HepG2 (cell line): ENCODE data around the gene CDK6. TPM values are rescaled to one million over a fixed set of nuclear protein-coding genes. Genes with fewer than 3 reads are reported as not detected.

ENCODE experiments used
- ATAC-seq: fragments of 200-7000 bp; cut with Tn5 transposase; 3 replicates; pipeline ENCODE4 v1.9.1; 2020; ENCODE audit warnings: mild to moderate bottlenecking, moderate library complexity
- BruUV-seq: library from RNA; stranded (reverse); fragments of 400-500 nt; replicated peaks from 2 replicates; lab custom pipeline; 2021; lab: Mats Ljungman, UMichigan
- CTCF ChIA-PET: fragments of 300-600 bp; formaldehyde crosslinking; extraction: SDS; loops from one replicate; lab custom pipeline; 2021; ENCODE audit warnings: low total read pairs, inconsistent platforms, low intra/inter-chr PET ratio; lab: Yijun Ruan, JAX
- POLR2A ChIA-PET: fragments of 350-600 bp; sonication (Branson Sonifier 250); formaldehyde crosslinking; loops from one replicate; lab custom pipeline; 2020; ENCODE audit warnings: antibody characterized with exemption, inconsistent platforms; lab: Yijun Ruan, JAX
- DNase-seq: peaks from one replicate; pipeline ENCODE4 v3.0.0-alpha.2; 2015; ENCODE audit warnings: low spot score
- FAIRE-seq: peaks from 3 replicates; lab custom pipeline; 2011; peaks lifted over from hg19 to GRCh38; lab: Jason Lieb, UNC
- H2AFZ ChIP-seq: one replicate; pipeline ENCODE4 v1.6.1; 2011; ENCODE audit warnings: low read length, inconsistent platforms
- H3K27ac ChIP-seq: fragments of 300-600 bp; 3 replicates; pipeline ENCODE4 v1.8.0; 2011; ENCODE audit warnings: mixed run types, mild to moderate bottlenecking, mixed read lengths, low read length, inconsistent platforms; ENCODE audit not compliant: insufficient read depth; ENCODE audit errors: extremely low read length
- H3K27me3 ChIP-seq, 2 experiments: fragments of 200-600 bp in 1 of 2; 2 replicates in 1 of 2; 3 replicates in 1 of 2; pipeline versions ENCODE4 v1.6.0 to v1.8.0; 2011; ENCODE audit warnings: low read length in 2 of 2, mild to moderate bottlenecking in 2 of 2, moderate library complexity in 2 of 2, inconsistent platforms in 1 of 2; ENCODE audit not compliant: insufficient read depth in 2 of 2, control insufficient read depth in 1 of 2
- H3K36me3 ChIP-seq, 2 experiments: fragments of 200-600 bp in 1 of 2; replicated peaks in 1 of 2; 2 replicates in 1 of 2; 3 replicates in 1 of 2; pipeline versions ENCODE4 v1.5.1 to v1.8.0; 2011; ENCODE audit warnings: low read length in 2 of 2, inconsistent platforms in 1 of 2; ENCODE audit not compliant: insufficient read depth in 2 of 2, control insufficient read depth in 1 of 2
- H3K4me1 ChIP-seq: 2 replicates; pipeline ENCODE4 v1.5.1; 2012; ENCODE audit warnings: low read length, inconsistent platforms; ENCODE audit not compliant: insufficient read depth
- H3K4me2 ChIP-seq: 2 replicates; pipeline ENCODE4 v1.6.0; 2011; ENCODE audit warnings: low read depth, low read length, inconsistent platforms
- H3K4me3 ChIP-seq, 3 experiments: fragments of 200-600 bp in 1 of 3; sonication (generic), shearing (Covaris generic) in 1 of 3; replicated peaks in 1 of 3; 2 replicates each; pipeline ENCODE4 v1.5.1; 2011 to 2016; ENCODE audit warnings: low read length in 3 of 3, inconsistent platforms in 2 of 3, low read depth in 2 of 3, mild to moderate bottlenecking in 2 of 3, control low read depth in 1 of 3, mixed read lengths in 1 of 3; ENCODE audit not compliant: insufficient read depth in 1 of 3
- H3K79me2 ChIP-seq: one replicate; pipeline ENCODE4 v1.6.1; 2011; ENCODE audit warnings: low read length, inconsistent platforms; ENCODE audit not compliant: insufficient read depth
- H3K9ac ChIP-seq: 2 replicates; pipeline ENCODE4 v1.6.0; 2011; ENCODE audit warnings: mild to moderate bottlenecking, low read depth, low read length, inconsistent platforms; ENCODE audit not compliant: insufficient read depth
- H3K9me3 ChIP-seq: 2 replicates; pipeline ENCODE4 v1.5.1; 2012; ENCODE audit warnings: mild to moderate bottlenecking, low read length
- H4K20me1 ChIP-seq: 2 replicates; pipeline ENCODE4 v1.6.0; 2011; ENCODE audit warnings: inconsistent platforms, mild to moderate bottlenecking, low read length, moderate library complexity; ENCODE audit not compliant: insufficient read depth
- FOXC1 ChIP-seq: sonication (generic); formaldehyde crosslinking; IDR thresholded peaks from 2 replicates; pipeline ENCODE4 v1.8.0; 2022; ENCODE audit warnings: mild to moderate bottlenecking, missing genetic modification reagents, borderline replicate concordance
- GABPA ChIP-seq, 2 experiments: IDR thresholded peaks; 2 replicates each; pipeline ENCODE4 v1.6.1; 2011 to 2016; ENCODE audit warnings: low read depth in 2 of 2, low read length in 1 of 2, missing biosample characterization in 1 of 2, missing genetic modification characterization in 1 of 2
- KDM5A ChIP-seq: fragments of 200-600 bp; sonication (generic); IDR thresholded peaks from 2 replicates; pipeline ENCODE4 v1.7.0; 2018; ENCODE audit warnings: antibody characterized with exemption, mild to moderate bottlenecking, low read length, borderline replicate concordance
- MED1 ChIP-seq: sonication (generic); formaldehyde crosslinking; IDR thresholded peaks from 2 replicates; pipeline ENCODE4 v1.4.0; 2020; ENCODE audit warnings: missing genetic modification reagents
- NFATC3 ChIP-seq: sonication (generic); formaldehyde crosslinking; IDR thresholded peaks from 2 replicates; pipeline ENCODE4 v1.5.1; 2020; ENCODE audit warnings: mild to moderate bottlenecking, missing genetic modification reagents
- PHF21A ChIP-seq: sonication (generic); formaldehyde crosslinking; IDR thresholded peaks from 2 replicates; pipeline ENCODE4 v1.5.0; 2020; ENCODE audit warnings: mild to moderate bottlenecking, missing genetic modification reagents
- PHF5A ChIP-seq: IDR thresholded peaks from one replicate; pipeline ENCODE4 v1.6.1; 2018; ENCODE audit warnings: low read depth, missing genetic modification reagents; ENCODE audit not compliant: unreplicated experiment
- PTBP1 ChIP-seq: fragments of 200-400 bp; formaldehyde crosslinking; IDR thresholded peaks from 2 replicates; pipeline ENCODE4 v1.6.1; 2018; ENCODE audit warnings: low read length, low read depth; ENCODE audit not compliant: poor library complexity, severe bottlenecking
- SATB2 ChIP-seq: sonication (generic); formaldehyde crosslinking; IDR thresholded peaks from 2 replicates; pipeline ENCODE4 v1.5.0; 2020; ENCODE audit warnings: missing genetic modification reagents
- SP2 ChIP-seq: sonication (generic); formaldehyde crosslinking; IDR thresholded peaks from 2 replicates; pipeline ENCODE4 v1.5.1; 2020; ENCODE audit warnings: mild to moderate bottlenecking, missing genetic modification reagents
- TCF7L2 ChIP-seq: IDR thresholded peaks from 2 replicates; pipeline ENCODE4 v1.6.1; 2011; ENCODE audit warnings: mild to moderate bottlenecking, low read depth, low read length, moderate library complexity
- ZFP36 ChIP-seq: fragments of 150-350 bp; IDR thresholded peaks from 2 replicates; pipeline ENCODE4 v1.6.1; 2018; ENCODE audit warnings: borderline replicate concordance, low read length, low read depth; ENCODE audit not compliant: partially characterized antibody
- ZNF260 ChIP-seq: sonication (generic); formaldehyde crosslinking; IDR thresholded peaks from 2 replicates; pipeline ENCODE4 v1.4.0; 2020; ENCODE audit warnings: missing genetic modification reagents, low read depth, mild to moderate bottlenecking, borderline replicate concordance
- ZNF572 ChIP-seq: sonication (generic); formaldehyde crosslinking; IDR thresholded peaks from 2 replicates; pipeline ENCODE4 v1.5.1; 2020; ENCODE audit warnings: mild to moderate bottlenecking, missing genetic modification reagents
- ZNF607 ChIP-seq: sonication (generic); formaldehyde crosslinking; IDR thresholded peaks from 2 replicates; pipeline ENCODE4 v1.5.1; 2020; ENCODE audit warnings: missing genetic modification reagents, mild to moderate bottlenecking, borderline replicate concordance
- ZNF687 ChIP-seq: sonication (generic); formaldehyde crosslinking; IDR thresholded peaks from 2 replicates; pipeline ENCODE4 v1.5.1; 2020; ENCODE audit warnings: mild to moderate bottlenecking, missing genetic modification reagents, moderate library complexity
- ZNF777 ChIP-seq: sonication (generic); formaldehyde crosslinking; IDR thresholded peaks from 2 replicates; pipeline ENCODE4 v1.4.0; 2020; ENCODE audit warnings: missing genetic modification reagents
- ZNF878 ChIP-seq: sonication (generic); formaldehyde crosslinking; IDR thresholded peaks from 2 replicates; pipeline ENCODE4 v1.8.1; 2023; ENCODE audit warnings: mild to moderate bottlenecking, missing genetic modification reagents, moderate library complexity
- WGBS: methylation state at CpG from one replicate; pipeline ENCODE4 v1.1.6; 2017; ENCODE audit warnings: low lambda C conversion rate; 5-methylcytosine and 5-hydroxymethylcytosine counted together
- in situ Hi-C: cut with HindIII; loops from 2 replicates; pipeline ENCODE4 v1.10.0; 2017; ENCODE audit warnings: low pct_unique_long_range_greater_than_20kb; ENCODE audit not compliant: extremely low pct_ligation_motif_present
- intact Hi-C: fragments of 100-400 bp; cut with micrococcal nuclease; formaldehyde crosslinking; loops from one replicate; pipeline ENCODE4 v1.10.0; 2022; ENCODE audit not compliant: unreplicated experiment
- polyA plus RNA-seq, 8 experiments: library from polyadenylated mRNA; depleted of rRNA in 3 of 8; stranded (reverse) in 7 of 8; unstranded in 1 of 8; fragments of >200 nt; fragmentation: Illumina TruSeq in 4 of 8; extraction: Trizol in 4 of 8; gene quantifications; 2 replicates each; pipeline versions ENCODE4 v1.2.1 to v1.2.3, GENCODE V29; 2011 to 2016; ENCODE audit warnings: low read depth in 4 of 8, missing spikeins in 1 of 8, mixed read lengths in 1 of 8; ENCODE audit not compliant: insufficient read depth in 1 of 8
- total RNA-seq, 5 experiments: library from RNA; depleted of rRNA; stranded (reverse); fragments of >200 nt; fragmentation: Illumina TruSeq; extraction: Trizol; gene quantifications; 2 replicates each; pipeline ENCODE4 v1.2.3, GENCODE V29; 2016; ENCODE audit warnings: low read depth in 1 of 5

CDK6 gene
- total and polyA plus RNA-seq, 2 of the 13 experiments (the other 11 are each of a cell fraction or from before 2014, with no cell fraction given), result 34.6 to 90.8 TPM

- TF ChIP-seq PHF21A (CRISPR knock-in tag) (no peak), ZNF777 (CRISPR knock-in tag) (0 out of 2 replicates have a peak, but pooled peaks have one; percentile 12), ZNF260 (CRISPR knock-in tag) (no peak), ZNF572 (CRISPR knock-in tag) (no peak), TCF7L2 (no peak; the same call in 1 of the 2 replicates), NFATC3 (CRISPR knock-in tag) (0 out of 2 replicates have a peak, but pooled peaks have one; percentile 36), SP2 (CRISPR knock-in tag) (no peak)
These were observed 403 bp downstream of the CDK6 start (continued) for GRCh38 chr7:92835851-92836488.

- in situ Hi-C loops, result loop anchor here (10.0 kb wide), 1 partner anchor 219 kb away; no protein-coding TSS in a partner anchor
- TF ChIP-seq PHF5A (CRISPR knock-in tag), result no peak
- 0 out of 2 replicates have a peak, but pooled peaks have one; percentile 61 for TF ChIP-seq ZNF607
- TF ChIP-seq GABPA (IDR thresholded peaks at IDR 0.05; ENCODE audit: low read depth, low read length), result no peak
- peak; percentile 28; the same call in 1 of the 2 replicates for TF ChIP-seq GABPA (CRISPR knock-in tag; IDR thresholded peaks at IDR 0.05; ENCODE audit: low read depth)
- TF ChIP-seq ZNF687, result peak; percentile 53
- TF ChIP-seq KDM5A, result peak; percentile 51; the same call in 1 of the 2 replicates
- 0 out of 2 replicates have a peak, but pooled peaks have one; percentile 18 for TF ChIP-seq FOXC1 (CRISPR knock-in tag)
- 0 out of 2 replicates have a peak, but pooled peaks have one; percentile 56 for TF ChIP-seq ZNF878
- TF ChIP-seq MED1, result peak; percentile 35; the same call in 1 of the 2 replicates
- no peak for TF ChIP-seq ZFP36
- TF ChIP-seq PTBP1, result peak; percentile 56
- no peak for TF ChIP-seq SATB2 (CRISPR knock-in tag)
These were observed 1.0 kb downstream of the CDK6 start for GRCh38 chr7:92835261-92835850.

More at GRCh38 chr7:92835261-92835850, 1.0 kb downstream of the CDK6 start:
- no peaks in the 10 kb centered on the region; a peak in 1 of 5 replicates for H3K27me3 ChIP-seq
- H3K4me2 ChIP-seq, result peak overlapping the region; percentile 98
- peaks cover 0 to 4% of the 10 kb centered on the region in 2 experiments; a peak in 3 of 5 replicates for H3K36me3 ChIP-seq
- FAIRE-seq, result no peak
- ATAC-seq, result peak; percentile 21
- peak overlapping the region; percentile 93 to 99 (median 94) for H3K4me3 ChIP-seq
- H3K9me3 ChIP-seq, result no peaks in the 10 kb centered on the region
- H3K27ac ChIP-seq, result peak overlapping the region; percentile 94
- peaks cover 10% of the 10 kb centered on the region for H4K20me1 ChIP-seq
- intact Hi-C loops, result no loop called here
- H2AFZ ChIP-seq, result no peak overlapping the region
- ChIA-PET CTCF (no interaction called here), POLR2A (interaction anchor here (1.3 to 2.9 kb wide), 4 partner anchors 12 to 307 kb away, joined by 3 to 44 read pairs (median 6); partner anchors contain the start of genes PEX1 and RBM48)
- peaks cover 61% of the 10 kb centered on the region for H3K79me2 ChIP-seq
- WGBS, result 1% methylated on average over 24 of the region's 43 CpGs
- BruUV-seq, result TSS peak; percentile 42
- H3K9ac ChIP-seq, result peak overlapping the region; percentile 95
- peaks cover 25% of the 10 kb centered on the region for H3K4me1 ChIP-seq
- peak; percentile 87 for DNase-seq
